Measurements from ENCODE around the gene PPP3CA.

GRCh38 chr4:101254776-101255175, 92.5 kb downstream of the PPP3CA start:
- TF ChIP-seq CTCF (IDR thresholded peaks at IDR 0.05) (no peak), POLR2A (IDR thresholded peaks at IDR 0.05) (no peak)

Measured in tibial nerve (tissue), 3 donors.